GM12891 (cell line): Measurements from ENCODE around the gene TNPO1.

ENCODE experiments used
- POLR2A ChIP-seq: IDR thresholded peaks from 2 replicates; pipeline ENCODE4 v1.6.1; 2011; ENCODE audit warnings: low read depth, low read length, control low read depth
- POLR2AphosphoS5 ChIP-seq: IDR thresholded peaks from 2 replicates; pipeline ENCODE4 v1.6.1; 2011; ENCODE audit warnings: low read depth, low read length, control low read depth

- TF ChIP-seq POLR2A (no peak), POLR2AphosphoS5 (no peak)
Observed at GRCh38 chr5:72814864-72815263, 1.6 kb upstream of the TNPO1 start.
